Ramos (cell line): Measurements from ENCODE around the gene PRSS58.

Source experiments
- in situ Hi-C: fragments of 300-500 bp; cut with MboI; formaldehyde crosslinking; loops from one replicate; pipeline ENCODE4 v1.14.3; 2022; ENCODE audit warnings: low sequenced_read_pairs; ENCODE audit not compliant: unreplicated experiment

PRSS58 gene

GRCh38 chr7:142228537-142229104 is 29.2 kb downstream of the PRSS58 start:
- in situ Hi-C loops = no loop called here
